HepG2 (cell line): ENCODE results near the gene SAPCD1.

Source experiments
- CEBPB ChIP-seq: IDR thresholded peaks from 2 replicates; pipeline ENCODE4 v1.6.1; 2011; ENCODE audit warnings: low read depth, low read length, improper control_type of control experiment, borderline replicate concordance
- CTCF ChIP-seq: sonication (generic); formaldehyde crosslinking; IDR thresholded peaks from 2 replicates; pipeline ENCODE4 v1.5.0; 2020; ENCODE audit warnings: mild to moderate bottlenecking, missing genetic modification reagents, moderate library complexity
- ESRRA ChIP-seq: sonication (generic); formaldehyde crosslinking; IDR thresholded peaks from 2 replicates; pipeline ENCODE4 v1.5.1; 2020; ENCODE audit warnings: mild to moderate bottlenecking, low read depth, missing genetic modification reagents
- IRF1 ChIP-seq: sonication (generic); formaldehyde crosslinking; IDR thresholded peaks from 2 replicates; pipeline ENCODE4 v1.4.0; 2020; ENCODE audit warnings: low read depth, mild to moderate bottlenecking, missing genetic modification reagents
- KLF15 ChIP-seq: sonication (generic); formaldehyde crosslinking; IDR thresholded peaks from 2 replicates; pipeline ENCODE4 v1.8.1; 2023; ENCODE audit warnings: borderline replicate concordance, mild to moderate bottlenecking, inconsistent platforms, missing genetic modification reagents, mixed read lengths
- MYPOP ChIP-seq: sonication (generic); formaldehyde crosslinking; IDR thresholded peaks from 2 replicates; pipeline ENCODE4 v1.8.1; 2023; ENCODE audit warnings: mild to moderate bottlenecking, moderate library complexity, missing genetic modification reagents
- PHF20 ChIP-seq: sonication (generic); formaldehyde crosslinking; IDR thresholded peaks from 2 replicates; pipeline ENCODE4 v1.5.0; 2020; ENCODE audit warnings: mild to moderate bottlenecking, missing genetic modification reagents
- ZBTB14 ChIP-seq: sonication (generic); formaldehyde crosslinking; IDR thresholded peaks from 2 replicates; pipeline ENCODE4 v1.4.0; 2020; ENCODE audit warnings: missing genetic modification reagents
- ZBTB8A ChIP-seq: sonication (generic); formaldehyde crosslinking; IDR thresholded peaks from 2 replicates; pipeline ENCODE4 v1.4.0; 2020; ENCODE audit warnings: mild to moderate bottlenecking, low read depth, missing genetic modification reagents, borderline replicate concordance
- ZNF121 ChIP-seq: sonication (generic); formaldehyde crosslinking; IDR thresholded peaks from 2 replicates; pipeline ENCODE4 v1.5.0; 2020; ENCODE audit warnings: mild to moderate bottlenecking, missing genetic modification reagents
- ZSCAN25 ChIP-seq: sonication (generic); formaldehyde crosslinking; IDR thresholded peaks from 2 replicates; pipeline ENCODE4 v1.8.0; 2022; ENCODE audit warnings: mild to moderate bottlenecking, missing genetic modification reagents

- TF ChIP-seq ZBTB14 (CRISPR knock-in tag) (no peak), CTCF (no peak), ESRRA (CRISPR knock-in tag) (no peak), PHF20 (no peak), KLF15 (CRISPR knock-in tag) (no peak), ZSCAN25 (CRISPR knock-in tag) (no peak), CEBPB (no peak), MYPOP (CRISPR knock-in tag) (no peak), ZBTB8A (no peak), IRF1 (no peak), ZNF121 (CRISPR knock-in tag) (no peak)
Observed at GRCh38 chr6:31732029-31732428, 30.4 kb upstream of the SAPCD1 start.
